Loucy (cell line): ENCODE data around the gene FCHO1.

ENCODE experiments used
- H2AFZ ChIP-seq: fragments of 200-600 bp; sonication (generic); 2 replicates; pipeline ENCODE4 v1.6.0; 2016; ENCODE audit warnings: antibody characterized with exemption, mild to moderate bottlenecking, low read length, moderate library complexity
- H3F3A ChIP-seq: fragments of 200-600 bp; 2 replicates; pipeline ENCODE4 v1.6.0; 2016; ENCODE audit warnings: antibody characterized with exemption, low read depth, mild to moderate bottlenecking
- H3K27me3 ChIP-seq: fragments of 200-600 bp; sonication (generic); 2 replicates; pipeline ENCODE4 v1.6.1; 2014; ENCODE audit warnings: low read length, mild to moderate bottlenecking; ENCODE audit not compliant: insufficient read depth, poor library complexity, severe bottlenecking
- H3K36me3 ChIP-seq: fragments of 200-600 bp; sonication (generic); 2 replicates; pipeline ENCODE4 v1.6.1; 2016; ENCODE audit warnings: low read length; ENCODE audit not compliant: insufficient read depth
- H3K4me1 ChIP-seq: fragments of 200-600 bp; sonication (generic); 2 replicates; pipeline ENCODE4 v1.5.1; 2014; ENCODE audit warnings: low read length, mild to moderate bottlenecking; ENCODE audit not compliant: insufficient read depth, poor library complexity, severe bottlenecking
- H3K4me2 ChIP-seq: fragments of 200-600 bp; sonication (generic); 2 replicates; pipeline ENCODE4 v1.6.0; 2014; ENCODE audit warnings: antibody characterized with exemption, low read length, low read depth, mild to moderate bottlenecking; ENCODE audit not compliant: poor library complexity, severe bottlenecking
- H3K4me3 ChIP-seq: fragments of 200-600 bp; sonication (generic); 2 replicates; pipeline ENCODE4 v1.5.1; 2014; ENCODE audit warnings: low read length, mild to moderate bottlenecking, mixed read lengths; ENCODE audit not compliant: poor library complexity, severe bottlenecking
- H3K79me2 ChIP-seq: fragments of 200-600 bp; sonication (generic); 2 replicates; pipeline ENCODE4 v1.6.1; 2014; ENCODE audit warnings: low read length; ENCODE audit not compliant: insufficient read depth
- H3K9ac ChIP-seq: fragments of 200-600 bp; sonication (generic); 2 replicates; pipeline ENCODE4 v1.6.0; 2014; ENCODE audit warnings: mild to moderate bottlenecking, low read depth, low read length, moderate library complexity; ENCODE audit not compliant: poor library complexity, severe bottlenecking
- H3K9me2 ChIP-seq: fragments of 200-600 bp; sonication (generic); replicated peaks from 2 replicates; pipeline ENCODE4 v1.6.1; 2016; ENCODE audit warnings: low read depth, low read length, mixed read lengths
- H3K9me3 ChIP-seq: fragments of 200-600 bp; sonication (generic); 2 replicates; pipeline ENCODE4 v1.6.1; 2014; ENCODE audit warnings: mild to moderate bottlenecking, antibody characterized with exemption, low read length, low read depth; ENCODE audit not compliant: insufficient read depth
- H4K20me1 ChIP-seq: fragments of 200-600 bp; sonication (generic); 2 replicates; pipeline ENCODE4 v1.6.0; 2014; ENCODE audit warnings: antibody characterized with exemption, low read length, mild to moderate bottlenecking; ENCODE audit not compliant: insufficient read depth, poor library complexity, severe bottlenecking
- EZH2phosphoT487 ChIP-seq: fragments of 200-600 bp; IDR thresholded peaks from 2 replicates; pipeline ENCODE4 v1.6.1; 2018; ENCODE audit warnings: antibody characterized with exemption, mild to moderate bottlenecking, moderate library complexity, borderline replicate concordance
- TF ChIP-seq, protein P1 (sequence below): fragments of 200-600 bp; sonication (generic); conservative IDR thresholded peaks from 2 replicates; pipeline ENCODE4 v1.5.1; 2014; ENCODE audit warnings: mild to moderate bottlenecking, antibody characterized with exemption, low read length

Gene FCHO1

GRCh38 chr19:17762505-17763229 lies 11.4 kb downstream of the FCHO1 start:
- Histone ChIP-seq H4K20me1 (no peaks in the 10 kb centered on the region), H3K4me1 (no peaks in the 10 kb centered on the region), H3K27me3 (no peaks in the 10 kb centered on the region), H3K79me2 (no peaks in the 10 kb centered on the region), H3K36me3 (peaks cover 48% of the 10 kb centered on the region; the same call in 1 of the 2 replicates), H3K9ac (no peak overlapping the region), H3K9me2 (no peaks in the 10 kb centered on the region), H3K9me3 (no peaks in the 10 kb centered on the region), H3K4me2 (no peak overlapping the region), H3K4me3 (no peak overlapping the region), H3F3A (no peaks in the 10 kb centered on the region), H2AFZ (no peak overlapping the region)
- TF ChIP-seq, protein P1, sequence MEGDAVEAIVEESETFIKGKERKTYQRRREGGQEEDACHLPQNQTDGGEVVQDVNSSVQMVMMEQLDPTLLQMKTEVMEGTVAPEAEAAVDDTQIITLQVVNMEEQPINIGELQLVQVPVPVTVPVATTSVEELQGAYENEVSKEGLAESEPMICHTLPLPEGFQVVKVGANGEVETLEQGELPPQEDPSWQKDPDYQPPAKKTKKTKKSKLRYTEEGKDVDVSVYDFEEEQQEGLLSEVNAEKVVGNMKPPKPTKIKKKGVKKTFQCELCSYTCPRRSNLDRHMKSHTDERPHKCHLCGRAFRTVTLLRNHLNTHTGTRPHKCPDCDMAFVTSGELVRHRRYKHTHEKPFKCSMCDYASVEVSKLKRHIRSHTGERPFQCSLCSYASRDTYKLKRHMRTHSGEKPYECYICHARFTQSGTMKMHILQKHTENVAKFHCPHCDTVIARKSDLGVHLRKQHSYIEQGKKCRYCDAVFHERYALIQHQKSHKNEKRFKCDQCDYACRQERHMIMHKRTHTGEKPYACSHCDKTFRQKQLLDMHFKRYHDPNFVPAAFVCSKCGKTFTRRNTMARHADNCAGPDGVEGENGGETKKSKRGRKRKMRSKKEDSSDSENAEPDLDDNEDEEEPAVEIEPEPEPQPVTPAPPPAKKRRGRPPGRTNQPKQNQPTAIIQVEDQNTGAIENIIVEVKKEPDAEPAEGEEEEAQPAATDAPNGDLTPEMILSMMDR: no peak
- no peak for TF ChIP-seq EZH2phosphoT487

- Histone ChIP-seq H3K36me3 (peaks cover 49% of the 10 kb centered on the region; the same call in 1 of the 2 replicates), H3K79me2 (no peaks in the 10 kb centered on the region), H3K9ac (no peak overlapping the region), H3K9me2 (no peaks in the 10 kb centered on the region), H3F3A (no peaks in the 10 kb centered on the region), H2AFZ (no peak overlapping the region), H3K9me3 (no peaks in the 10 kb centered on the region), H3K4me3 (no peak overlapping the region), H3K4me1 (no peaks in the 10 kb centered on the region), H4K20me1 (no peaks in the 10 kb centered on the region), H3K4me2 (no peak overlapping the region), H3K27me3 (no peaks in the 10 kb centered on the region)
- TF ChIP-seq, protein P1: no peak
- TF ChIP-seq EZH2phosphoT487: no peak
Measured at GRCh38 chr19:17764348-17764747, 13.1 kb downstream of the FCHO1 start.

DNA sequence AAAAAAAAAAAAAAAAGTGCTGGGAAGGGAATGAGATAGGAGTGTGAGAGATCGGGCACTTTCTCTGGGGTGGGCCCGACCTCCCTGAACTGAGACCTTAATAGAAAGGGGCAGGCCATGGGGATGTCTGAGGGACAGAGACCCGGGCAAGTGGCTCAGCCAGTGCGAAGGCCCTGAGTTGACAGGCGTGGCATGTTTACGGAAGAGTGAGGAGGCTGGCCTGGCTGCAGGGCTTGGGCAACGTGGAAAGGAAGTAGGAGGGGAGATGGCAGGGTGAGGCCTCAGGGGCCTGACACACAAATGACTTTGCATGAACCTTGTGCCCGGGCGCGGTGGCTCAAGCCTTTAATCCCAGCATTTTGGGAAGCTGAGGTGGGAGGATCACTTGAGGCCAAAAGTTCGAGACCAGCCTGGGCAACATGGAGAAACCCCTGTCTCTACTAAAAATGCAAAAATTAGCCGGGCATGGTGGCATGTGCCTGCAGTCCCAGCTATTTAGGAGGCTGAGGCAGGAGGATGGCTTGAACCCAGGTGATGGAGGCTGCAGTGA lies 13.9 kb downstream of the FCHO1 start:
- Histone ChIP-seq H3K9ac (no peak overlapping the region), H3K79me2 (no peaks in the 10 kb centered on the region), H3K9me3 (no peaks in the 10 kb centered on the region), H2AFZ (no peak overlapping the region), H3F3A (no peaks in the 10 kb centered on the region), H3K4me3 (no peak overlapping the region), H3K27me3 (no peaks in the 10 kb centered on the region), H3K9me2 (no peaks in the 10 kb centered on the region), H3K4me1 (no peaks in the 10 kb centered on the region), H3K36me3 (peaks cover 50% of the 10 kb centered on the region; the same call in 1 of the 2 replicates), H4K20me1 (no peaks in the 10 kb centered on the region), H3K4me2 (no peak overlapping the region)
- TF ChIP-seq EZH2phosphoT487: no peak
- TF ChIP-seq, protein P1: no peak
